HG02798 (cell line): ENCODE measurements around the gene SGMS1.
A peak's percentile ranks its signal among the peaks of the same experiment; 100 is the strongest.
"Not testable (repeated sequence)": the region's sequence is repeated elsewhere in the genome, so short reads cannot be mapped to it uniquely, and the experiment has no call there.

Source experiments
- ATAC-seq: cut with Tn5 transposase; IDR thresholded peaks from one replicate; pipeline ENCODE4 v1.9.1; 2021; ENCODE audit warnings: mild to moderate bottlenecking; ENCODE audit not compliant: unreplicated experiment, poor library complexity

SGMS1 gene

DNA sequence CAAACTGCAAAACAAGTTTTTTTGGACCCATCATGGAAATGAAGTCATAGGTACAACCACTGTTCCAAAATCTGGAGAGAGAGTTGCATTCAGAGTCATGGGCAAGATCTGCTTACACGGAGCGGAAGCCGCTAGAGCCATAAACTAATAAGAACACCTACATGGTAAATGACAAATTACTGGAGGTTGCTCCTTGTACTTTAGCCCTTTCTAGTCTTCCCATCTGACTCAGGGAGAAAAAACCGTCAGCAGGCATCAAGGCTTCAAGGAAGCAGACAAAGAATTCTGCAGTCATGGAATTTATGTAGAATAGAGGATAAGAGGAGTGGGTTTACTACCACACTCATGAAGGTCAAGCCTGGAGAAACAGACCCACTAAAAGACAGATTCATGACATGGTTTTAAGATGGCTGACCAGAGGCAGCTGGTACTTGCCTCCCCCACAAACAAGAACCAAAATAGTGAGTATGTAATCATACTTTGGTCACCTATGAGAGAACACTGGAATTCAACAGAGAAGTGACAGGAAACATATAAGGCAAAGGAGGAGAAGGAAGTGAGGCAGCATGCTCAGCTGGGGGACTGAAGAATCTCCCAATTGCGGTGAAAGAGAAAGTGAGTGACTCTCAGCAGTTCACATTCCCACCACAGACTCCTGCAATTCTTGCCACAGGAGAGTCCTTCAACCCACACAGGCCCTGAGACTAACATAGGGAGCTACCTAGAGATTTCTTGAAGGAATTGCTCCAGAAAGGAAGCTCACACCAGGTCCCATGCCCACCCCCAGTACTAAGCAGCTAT, 330.0 kb downstream of the SGMS1 start:
- no peak for ATAC-seq

- no peak for ATAC-seq
These were observed 332.4 kb downstream of the SGMS1 start for GRCh38 chr10:50291261-50291850.

DNA sequence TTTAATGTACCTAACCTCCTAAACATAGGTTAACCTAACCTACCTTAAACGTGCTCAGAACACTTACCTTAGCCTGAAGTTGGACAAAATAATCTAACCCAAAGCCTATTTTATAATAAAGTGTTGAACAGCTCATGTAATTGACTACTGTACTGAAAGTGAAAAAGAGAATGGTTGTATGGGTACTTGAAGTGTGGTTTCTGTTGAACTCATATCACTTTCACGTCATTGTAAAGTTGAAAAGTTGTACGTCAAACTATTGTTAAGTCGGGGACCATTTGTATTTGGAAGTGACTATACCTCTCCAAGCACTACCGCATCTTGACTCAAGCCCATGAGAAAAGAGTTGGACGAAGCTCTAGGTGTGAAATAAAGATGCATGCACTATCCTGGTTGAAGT, 334.6 kb downstream of the SGMS1 start:
- ATAC-seq, result no peak

GRCh38 chr10:50286996-50287803, 336.6 kb downstream of the SGMS1 start:
- no peak for ATAC-seq

GRCh38 chr10:50286517-50286916, 337.2 kb downstream of the SGMS1 start:
- no peak for ATAC-seq

DNA sequence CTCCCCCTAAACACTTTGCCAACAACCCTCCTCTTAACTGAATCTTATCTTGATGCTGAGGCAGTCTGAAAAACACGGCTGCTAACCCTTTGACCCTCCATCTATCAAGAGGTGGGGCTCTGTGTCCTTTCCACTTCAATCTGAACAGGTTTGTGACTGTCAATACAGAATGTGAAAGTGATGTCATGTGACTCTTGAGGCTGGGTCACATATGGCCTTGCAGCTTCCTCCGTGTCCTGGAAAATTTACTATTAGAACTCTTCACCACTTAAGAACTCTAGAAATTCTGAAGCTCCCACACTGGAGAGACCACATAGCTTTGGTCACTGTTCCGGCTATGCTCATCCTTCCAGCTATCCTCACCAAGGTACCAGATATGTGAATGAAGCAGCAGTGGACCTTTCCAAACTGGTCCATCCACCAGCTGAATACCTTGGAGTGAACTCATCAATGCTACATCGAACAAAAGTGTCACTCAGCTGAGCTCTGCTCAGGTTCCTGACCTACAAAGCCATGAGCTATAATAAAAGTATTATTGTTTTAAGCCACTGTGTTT, 341.7 kb downstream of the SGMS1 start:
- no peak for ATAC-seq

- ATAC-seq, result no peak
These were observed 342.4 kb downstream of the SGMS1 start for GRCh38 chr10:50281210-50281966.

- no peak for ATAC-seq
These were observed 343.5 kb downstream of the SGMS1 start for GRCh38 chr10:50280049-50280841.

DNA sequence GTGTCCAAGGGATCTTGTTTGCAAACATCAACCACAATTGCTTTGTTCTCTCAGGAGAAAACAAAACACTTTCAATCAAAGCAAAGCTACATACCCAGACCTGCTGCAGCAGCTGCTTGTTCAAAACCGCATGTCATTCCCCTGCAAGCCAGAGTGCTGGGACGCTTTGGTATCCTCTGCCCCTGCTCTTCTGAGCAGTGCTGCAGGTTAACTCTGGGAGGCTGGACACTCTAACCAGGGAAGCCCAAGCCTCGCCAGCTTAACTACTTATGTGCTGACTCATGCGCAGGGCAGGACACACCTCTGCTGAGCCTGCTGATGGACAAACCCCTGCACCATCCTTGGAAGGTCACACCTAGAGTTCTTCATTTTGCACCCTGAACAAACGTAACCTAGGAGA, 344.3 kb downstream of the SGMS1 start:
- ATAC-seq, result no peak

DNA sequence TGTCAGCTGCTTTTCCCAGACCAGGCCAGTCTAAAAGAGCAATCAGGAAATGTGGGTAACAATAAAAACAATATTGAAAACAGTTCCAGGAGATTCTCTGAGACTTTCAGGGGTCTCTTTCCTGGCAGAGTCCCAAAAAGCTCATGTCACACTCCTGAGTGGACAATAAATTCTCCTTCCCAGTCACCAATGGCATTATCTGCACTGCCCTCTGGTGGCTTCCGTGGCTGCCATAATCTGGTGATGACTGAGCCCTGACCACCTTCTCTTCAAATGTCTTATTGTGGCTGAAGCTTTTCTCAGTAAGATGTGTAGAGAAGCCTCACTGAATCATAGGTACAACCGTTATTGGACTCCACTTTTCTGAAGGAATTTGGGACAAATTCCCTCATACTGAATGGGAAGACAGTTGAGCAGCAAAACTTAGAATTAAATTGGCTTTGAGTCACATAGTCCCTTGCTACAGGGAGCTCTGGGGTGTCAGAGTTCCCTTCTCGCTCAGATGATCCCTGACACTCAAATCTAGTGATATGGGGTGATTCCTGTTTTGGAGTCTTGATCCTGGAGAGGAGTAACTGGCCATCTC, 348.0 kb downstream of the SGMS1 start:
- ATAC-seq, result peak; percentile 76

DNA sequence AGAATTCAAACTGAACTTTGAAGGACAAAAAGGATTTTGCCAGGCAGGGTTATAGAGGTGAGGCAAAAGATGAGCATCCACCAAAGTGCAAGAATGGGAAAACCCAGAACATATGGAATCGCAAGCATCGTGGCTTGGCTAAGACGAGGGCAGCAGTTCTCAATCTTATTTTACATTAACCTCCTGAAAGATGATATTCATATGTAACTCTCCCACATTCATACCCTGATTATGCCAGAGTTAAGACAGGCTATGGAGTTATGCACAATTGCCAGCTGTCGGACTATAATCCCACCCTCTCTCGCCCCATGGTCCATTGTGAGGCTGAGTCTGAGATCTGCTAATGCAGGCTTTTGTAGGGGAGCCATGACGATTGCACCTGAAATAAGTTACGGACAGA, 351.2 kb downstream of the SGMS1 start:
- ATAC-seq, result no peak

GRCh38 chr10:50271564-50272250, 352.0 kb downstream of the SGMS1 start:
- no peak for ATAC-seq

- not testable (repeated sequence) for ATAC-seq
These were observed 355.9 kb downstream of the SGMS1 start for GRCh38 chr10:50267877-50268276.

DNA sequence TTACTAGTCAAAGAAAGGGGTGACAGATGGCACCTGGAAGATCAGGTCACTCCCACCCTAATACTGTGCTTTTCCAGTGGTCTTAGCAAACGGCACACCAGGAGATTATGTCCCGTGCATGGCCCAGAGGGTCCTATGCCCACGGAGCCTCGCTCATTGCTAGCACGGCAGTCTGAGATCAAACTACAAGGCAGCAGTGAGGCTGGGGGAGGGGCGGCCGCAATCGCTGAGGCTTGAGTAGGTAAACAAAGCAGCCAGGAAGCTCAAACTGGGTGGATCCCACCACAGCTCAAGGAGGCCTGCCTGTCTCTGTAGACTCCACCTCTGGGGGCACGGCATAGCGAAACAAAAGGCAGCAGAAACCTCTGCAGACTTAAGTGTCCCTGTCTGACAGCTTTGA, 361.1 kb downstream of the SGMS1 start:
- ATAC-seq, result not testable (repeated sequence)

- ATAC-seq, result peak; percentile 97
These were observed 362.9 kb downstream of the SGMS1 start for GRCh38 chr10:50260791-50261281.
